Mesenchymal stem cell (in vitro differentiated cells and primary cell): ENCODE measurements around the gene NCKAP1.
A peak's percentile ranks its signal among the peaks of the same experiment; 100 is the strongest.

Experiments
- DNase-seq: peaks from one replicate; pipeline ENCODE4 v3.0.0-alpha.2; 2013
- H2AFZ ChIP-seq: one replicate; pipeline ENCODE4 v1.6.1; 2013; ENCODE audit warnings: low read depth, mild to moderate bottlenecking, control low read depth, inconsistent platforms, low read length, moderate library complexity
- H2AK5ac ChIP-seq: 2 replicates; pipeline ENCODE4 v1.6.1; 2013; ENCODE audit warnings: low read length, moderate library complexity, mild to moderate bottlenecking, inconsistent platforms; ENCODE audit not compliant: severe bottlenecking
- H2BK120ac ChIP-seq: one replicate; pipeline ENCODE4 v1.6.1; 2013; ENCODE audit warnings: low read depth, mild to moderate bottlenecking, inconsistent platforms, low read length, moderate library complexity
- H2BK12ac ChIP-seq, 2 experiments: one replicate each; pipeline ENCODE4 v1.6.1; 2013; ENCODE audit warnings: inconsistent platforms in 2 of 2, low read length in 2 of 2, mild to moderate bottlenecking in 2 of 2, moderate library complexity in 2 of 2, control low read depth in 1 of 2
- H2BK15ac ChIP-seq: one replicate; pipeline ENCODE4 v1.6.1; 2013; ENCODE audit warnings: mild to moderate bottlenecking, low read depth, inconsistent platforms; ENCODE audit not compliant: poor library complexity, severe bottlenecking
- H2BK5ac ChIP-seq: 2 replicates; pipeline ENCODE4 v1.6.1; 2013; ENCODE audit warnings: low read depth, mild to moderate bottlenecking, low read length, control low read depth, inconsistent platforms; ENCODE audit not compliant: poor library complexity, severe bottlenecking
- H3K14ac ChIP-seq, 2 experiments: one replicate each; pipeline ENCODE4 v1.6.1; 2013; ENCODE audit warnings: inconsistent platforms in 2 of 2, low read length in 2 of 2, control low read depth in 1 of 2, mild to moderate bottlenecking in 1 of 2, moderate library complexity in 1 of 2
- H3K18ac ChIP-seq, 2 experiments: one replicate each; pipeline ENCODE4 v1.6.1; 2013; ENCODE audit warnings: inconsistent platforms in 2 of 2, low read length in 2 of 2, control low read depth in 1 of 2, low read depth in 1 of 2, mild to moderate bottlenecking in 1 of 2
- H3K23ac ChIP-seq, 2 experiments: one replicate each; pipeline ENCODE4 v1.6.1; 2013; ENCODE audit warnings: inconsistent platforms in 2 of 2, low read length in 2 of 2, mild to moderate bottlenecking in 2 of 2, moderate library complexity in 2 of 2, control low read depth in 1 of 2
- H3K27ac ChIP-seq: 2 replicates; pipeline ENCODE4 v1.5.1; 2013; ENCODE audit warnings: mild to moderate bottlenecking, moderate library complexity, low read length, control low read depth, inconsistent platforms; ENCODE audit not compliant: poor library complexity, severe bottlenecking
- H3K27me3 ChIP-seq, 2 experiments: 2 replicates each; pipeline versions ENCODE4 v1.6.1 to v1.7.0; 2013; ENCODE audit warnings: low read length in 2 of 2, mild to moderate bottlenecking in 2 of 2, moderate library complexity in 2 of 2, control low read depth in 1 of 2, inconsistent platforms in 1 of 2; ENCODE audit not compliant: control insufficient read depth in 1 of 2, insufficient read depth in 1 of 2
- H3K36me3 ChIP-seq, 2 experiments: 2 replicates each; pipeline versions ENCODE4 v1.6.1 to v1.7.0; 2013; ENCODE audit warnings: low read length in 2 of 2, control low read depth in 1 of 2, inconsistent platforms in 1 of 2, low read depth in 1 of 2, mild to moderate bottlenecking in 1 of 2; ENCODE audit not compliant: insufficient read depth in 2 of 2, control insufficient read depth in 1 of 2
- H3K4ac ChIP-seq, 2 experiments: one replicate each; pipeline ENCODE4 v1.6.1; 2013; ENCODE audit warnings: inconsistent platforms in 2 of 2, low read length in 2 of 2, mild to moderate bottlenecking in 2 of 2, moderate library complexity in 2 of 2, control low read depth in 1 of 2, low read depth in 1 of 2
- H3K4me1 ChIP-seq: 2 replicates; pipeline ENCODE4 v1.6.1; 2013; ENCODE audit warnings: low read depth, low read length, control low read depth; ENCODE audit not compliant: control insufficient read depth, insufficient read depth
- H3K4me2 ChIP-seq: 2 replicates; pipeline ENCODE4 v1.6.1; 2013; ENCODE audit warnings: low read length, mild to moderate bottlenecking, inconsistent platforms; ENCODE audit not compliant: poor library complexity, severe bottlenecking
- H3K4me3 ChIP-seq, 2 experiments: 2 replicates each; pipeline versions ENCODE4 v1.5.1 to v1.7.0; 2013; ENCODE audit warnings: low read length in 2 of 2, mild to moderate bottlenecking in 2 of 2, control low read depth in 1 of 2, low read depth in 1 of 2; ENCODE audit not compliant: insufficient read depth in 1 of 2
- H3K79me1 ChIP-seq: replicated peaks from 2 replicates; pipeline ENCODE4 v1.6.1; 2013; ENCODE audit warnings: mild to moderate bottlenecking, control low read depth, low read length, inconsistent platforms; ENCODE audit not compliant: poor library complexity, severe bottlenecking
- H3K9ac ChIP-seq: 2 replicates; pipeline ENCODE4 v1.7.0; 2013; ENCODE audit warnings: mild to moderate bottlenecking, low read length, moderate library complexity
- H3K9me3 ChIP-seq: 2 replicates; pipeline ENCODE4 v1.7.0; 2013; ENCODE audit warnings: mild to moderate bottlenecking, low read length; ENCODE audit not compliant: control insufficient read depth
- H4K8ac ChIP-seq: one replicate; pipeline ENCODE4 v1.6.1; 2013; ENCODE audit warnings: inconsistent platforms, mild to moderate bottlenecking, low read length, moderate library complexity
- H4K91ac ChIP-seq: one replicate; pipeline ENCODE4 v1.6.1; 2013; ENCODE audit warnings: mild to moderate bottlenecking, low read length, inconsistent platforms
- WGBS: methylation state at CpG from one replicate; pipeline ENCODE4 v1.1.7; 2013; ENCODE audit warnings: mixed read lengths; 5-methylcytosine and 5-hydroxymethylcytosine counted together

NCKAP1 gene

GRCh38 chr2:183026424-183026823, 11.8 kb downstream of the NCKAP1 start:
- Histone ChIP-seq H2BK15ac (no peak overlapping the region), H3K23ac (no peak overlapping the region), H3K27me3 (no peaks in the 10 kb centered on the region), H3K14ac (no peak overlapping the region), H2AFZ (no peak overlapping the region), H3K79me1 (no peaks in the 10 kb centered on the region), H3K9ac (no peak overlapping the region), H3K4me1 (peaks cover 3% of the 10 kb centered on the region), H3K27ac (no peak overlapping the region), H3K4me2 (no peak overlapping the region), H4K91ac (no peak overlapping the region), H2BK120ac (no peak overlapping the region), H3K9me3 (no peaks in the 10 kb centered on the region), H2BK5ac (no peak overlapping the region), H2BK12ac (no peak overlapping the region), H3K36me3 (peaks cover under 1 to 23% of the 10 kb centered on the region in 2 experiments), H3K4me3 (no peak overlapping the region), H2AK5ac (no peak overlapping the region), H3K18ac (no peak overlapping the region), H3K4ac (no peak overlapping the region), H4K8ac (no peak overlapping the region)
- no peak for DNase-seq
- WGBS: no CpG with 5 or more reads among the region's 2 CpGs

GRCh38 chr2:183025993-183026392, 12.3 kb downstream of the NCKAP1 start:
- H3K4me3 ChIP-seq: no peak overlapping the region
- no peak overlapping the region for H4K91ac ChIP-seq
- peaks cover 3% of the 10 kb centered on the region for H3K4me1 ChIP-seq
- no peak overlapping the region for H3K27ac ChIP-seq
- H2BK15ac ChIP-seq: no peak overlapping the region
- no peak overlapping the region for H3K9ac ChIP-seq
- H3K9me3 ChIP-seq: no peaks in the 10 kb centered on the region
- H3K27me3 ChIP-seq: no peaks in the 10 kb centered on the region
- WGBS: no CpG with 5 or more reads among the region's 3 CpGs
- H4K8ac ChIP-seq: no peak overlapping the region
- H2BK120ac ChIP-seq: no peak overlapping the region
- no peak overlapping the region for H2AK5ac ChIP-seq
- H2AFZ ChIP-seq: no peak overlapping the region
- H2BK5ac ChIP-seq: no peak overlapping the region
- no peak overlapping the region for H3K14ac ChIP-seq
- peaks cover 3 to 27% of the 10 kb centered on the region in 2 experiments for H3K36me3 ChIP-seq
- no peak overlapping the region for H3K4me2 ChIP-seq
- no peak overlapping the region for H3K23ac ChIP-seq
- no peak overlapping the region for H2BK12ac ChIP-seq
- no peak overlapping the region for H3K18ac ChIP-seq
- H3K79me1 ChIP-seq: peaks cover 2% of the 10 kb centered on the region
- H3K4ac ChIP-seq: no peak overlapping the region
- DNase-seq: peak; percentile 25

- Histone ChIP-seq H2AFZ (no peak overlapping the region), H3K9ac (peak overlapping the region; percentile 44), H3K4me1 (peaks cover 2% of the 10 kb centered on the region), H2BK15ac (no peak overlapping the region), H2BK12ac (no peak overlapping the region), H3K79me1 (peaks cover 2% of the 10 kb centered on the region), H2AK5ac (no peak overlapping the region), H3K14ac (no peak overlapping the region), H3K18ac (no peak overlapping the region), H3K4ac (no peak overlapping the region), H3K4me2 (no peak overlapping the region), H3K27ac (no peak overlapping the region), H3K36me3 (peaks cover 3 to 31% of the 10 kb centered on the region in 2 experiments), H2BK120ac (no peak overlapping the region), H3K23ac (no peak overlapping the region), H2BK5ac (no peak overlapping the region), H3K9me3 (no peaks in the 10 kb centered on the region), H4K91ac (no peak overlapping the region), H4K8ac (no peak overlapping the region), H3K27me3 (no peaks in the 10 kb centered on the region), H3K4me3 (no peak overlapping the region)
- 91% methylated on average over 2 of the region's 8 CpGs for WGBS
- peak; percentile 31 for DNase-seq
These were observed 13.7 kb downstream of the NCKAP1 start for GRCh38 chr2:183024339-183025095.

GRCh38 chr2:183022711-183023110, 15.5 kb downstream of the NCKAP1 start:
- no peak overlapping the region for H2AFZ ChIP-seq

More at GRCh38 chr2:183022711-183023110, 15.5 kb downstream of the NCKAP1 start:
- no peak overlapping the region for H3K14ac ChIP-seq
- H3K23ac ChIP-seq: no peak overlapping the region
- no peak overlapping the region for H4K8ac ChIP-seq
- H4K91ac ChIP-seq: no peak overlapping the region
- H3K79me1 ChIP-seq: peaks cover 2% of the 10 kb centered on the region
- H2BK15ac ChIP-seq: no peak overlapping the region
- no peak overlapping the region for H2AK5ac ChIP-seq
- no peaks in the 10 kb centered on the region for H3K9me3 ChIP-seq
- no peaks in the 10 kb centered on the region for H3K27me3 ChIP-seq
- H3K9ac ChIP-seq: no peak overlapping the region
- H2BK5ac ChIP-seq: no peak overlapping the region
- H3K4me1 ChIP-seq: no peaks in the 10 kb centered on the region
- no peak overlapping the region for H3K18ac ChIP-seq
- H3K4ac ChIP-seq: no peak overlapping the region
- peaks cover 3 to 37% of the 10 kb centered on the region in 2 experiments for H3K36me3 ChIP-seq
- no peak overlapping the region for H3K27ac ChIP-seq
- WGBS: 100% methylated on average over 1 of the region's 3 CpGs
- H2BK12ac ChIP-seq: no peak overlapping the region
- no peak overlapping the region for H2BK120ac ChIP-seq
- H3K4me3 ChIP-seq: no peak overlapping the region
- H3K4me2 ChIP-seq: no peak overlapping the region
- DNase-seq: no peak
